NCI-H1436 treated with DMSO at 0.1 percent for 48 hours (cell line): Measurements from ENCODE around the gene UBL5.
A peak's percentile ranks its signal among the peaks of the same experiment; 100 is the strongest.
"Not testable (repeated sequence)": the region's sequence is repeated elsewhere in the genome, so short reads cannot be mapped to it uniquely, and the experiment has no call there.

Experiments used
- DNase-seq: peaks from one replicate; lab custom pipeline; 2025; lab: John Stamatoyannopoulos, UW

Gene UBL5

GRCh38 chr19:9827289-9828238 is at the start of gene UBL5:
Gene UBL5, plus strand, starts transcription at chr19:9827918. Its CDS starts 420 bp downstream, at chr19:9828338.
- peak; percentile 40 for DNase-seq

GRCh38 chr19:9782338-9782737 is 45.4 kb upstream of the UBL5 start:
- DNase-seq, result no peak

GRCh38 chr19:9784163-9784496 is 43.6 kb upstream of the UBL5 start:
- not testable (repeated sequence) for DNase-seq

- peak; percentile 48 for DNase-seq
Observed at GRCh38 chr19:9785367-9786331, 42.1 kb upstream of the UBL5 start.

GRCh38 chr19:9786342-9786741 is 41.4 kb upstream of the UBL5 start:
- no peak for DNase-seq

- DNase-seq, result no peak
Observed at GRCh38 chr19:9786819-9787218, 40.9 kb upstream of the UBL5 start.

GRCh38 chr19:9788604-9789003 is 39.1 kb upstream of the UBL5 start:
- DNase-seq, result not testable (repeated sequence)

GRCh38 chr19:9789066-9789465 is 38.7 kb upstream of the UBL5 start:
- DNase-seq, result no peak

- not testable (repeated sequence) for DNase-seq
Observed at GRCh38 chr19:9789579-9789978, 38.1 kb upstream of the UBL5 start.

- DNase-seq, result not testable (repeated sequence)
Observed at GRCh38 chr19:9791073-9791367, 36.7 kb upstream of the UBL5 start.

GRCh38 chr19:9791552-9792205 is 36.0 kb upstream of the UBL5 start:
- DNase-seq, result peak; percentile 70

GRCh38 chr19:9792206-9793070 is 35.3 kb upstream of the UBL5 start:
- DNase-seq, result peak; percentile 19

GRCh38 chr19:9793071-9793591 is 34.6 kb upstream of the UBL5 start:
- no peak for DNase-seq

- DNase-seq, result peak; percentile 45
Observed at GRCh38 chr19:9796113-9796773, 31.5 kb upstream of the UBL5 start.

GRCh38 chr19:9797871-9798270 is 29.8 kb upstream of the UBL5 start:
- no peak for DNase-seq

- DNase-seq, result no peak
Observed at GRCh38 chr19:9799162-9799561, 28.6 kb upstream of the UBL5 start.

GRCh38 chr19:9801976-9802375 is 25.7 kb upstream of the UBL5 start:
- no peak for DNase-seq

- no peak for DNase-seq
Observed at GRCh38 chr19:9806803-9807202, 20.9 kb upstream of the UBL5 start.

- DNase-seq, result no peak
Observed at GRCh38 chr19:9808855-9809824, 18.6 kb upstream of the UBL5 start.
